Measurements from ENCODE around the gene DENND1A. TPM values are rescaled to one million over a fixed set of nuclear protein-coding genes. Genes with fewer than 3 reads are reported as not detected.

The DENND1A gene
- total and polyA plus RNA-seq, 11 donors, result 9.8 to 24.0 (median 14.7) TPM

DNA sequence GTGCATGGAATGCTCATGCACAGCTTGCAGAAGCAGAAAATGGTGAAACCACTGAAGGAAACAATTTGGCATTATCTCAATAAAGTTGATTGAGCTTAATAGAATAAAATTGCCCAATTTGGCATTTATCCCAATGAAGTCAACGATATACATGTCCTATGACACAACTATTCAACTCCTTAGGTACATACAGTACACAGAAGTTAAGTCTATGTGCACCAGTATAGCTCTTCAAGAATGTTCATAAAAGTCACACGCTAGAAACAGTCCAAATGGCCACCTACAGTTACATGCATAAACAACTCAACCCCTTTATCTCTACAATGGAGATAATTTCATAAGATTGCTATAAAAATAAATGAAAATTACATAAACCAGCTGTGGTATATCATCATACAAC, 184.5 kb downstream of the DENND1A start:
- intact Hi-C loops (cut with DNase I), result loop anchor here in 2 of 10 donors (10.0 kb wide), 2 partner anchors 119 to 179 kb away; no protein-coding TSS in a partner anchor
- TF ChIP-seq POLR2A (IDR thresholded peaks at IDR 0.05), result no peak
- TF ChIP-seq, protein P1, sequence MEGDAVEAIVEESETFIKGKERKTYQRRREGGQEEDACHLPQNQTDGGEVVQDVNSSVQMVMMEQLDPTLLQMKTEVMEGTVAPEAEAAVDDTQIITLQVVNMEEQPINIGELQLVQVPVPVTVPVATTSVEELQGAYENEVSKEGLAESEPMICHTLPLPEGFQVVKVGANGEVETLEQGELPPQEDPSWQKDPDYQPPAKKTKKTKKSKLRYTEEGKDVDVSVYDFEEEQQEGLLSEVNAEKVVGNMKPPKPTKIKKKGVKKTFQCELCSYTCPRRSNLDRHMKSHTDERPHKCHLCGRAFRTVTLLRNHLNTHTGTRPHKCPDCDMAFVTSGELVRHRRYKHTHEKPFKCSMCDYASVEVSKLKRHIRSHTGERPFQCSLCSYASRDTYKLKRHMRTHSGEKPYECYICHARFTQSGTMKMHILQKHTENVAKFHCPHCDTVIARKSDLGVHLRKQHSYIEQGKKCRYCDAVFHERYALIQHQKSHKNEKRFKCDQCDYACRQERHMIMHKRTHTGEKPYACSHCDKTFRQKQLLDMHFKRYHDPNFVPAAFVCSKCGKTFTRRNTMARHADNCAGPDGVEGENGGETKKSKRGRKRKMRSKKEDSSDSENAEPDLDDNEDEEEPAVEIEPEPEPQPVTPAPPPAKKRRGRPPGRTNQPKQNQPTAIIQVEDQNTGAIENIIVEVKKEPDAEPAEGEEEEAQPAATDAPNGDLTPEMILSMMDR (IDR thresholded peaks at IDR 0.05), result no peak

DNA sequence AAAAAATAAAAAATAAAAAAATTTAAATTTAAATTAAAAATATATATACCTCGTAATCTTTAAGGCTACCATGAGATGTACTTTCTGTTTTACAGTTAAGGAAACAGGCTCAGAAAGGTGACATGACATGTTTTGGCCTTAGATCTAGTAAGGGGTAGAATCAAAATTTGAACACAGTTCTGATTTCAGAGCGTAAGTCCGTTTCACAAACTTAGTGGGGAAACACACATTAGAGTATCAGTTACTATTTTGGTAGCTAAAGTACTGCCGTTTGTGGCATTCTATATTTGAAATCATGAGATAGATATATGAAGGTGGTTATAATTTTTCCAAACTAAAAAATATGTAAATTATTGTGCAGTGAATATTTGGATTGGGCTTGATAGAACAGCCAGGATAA, 186.2 kb downstream of the DENND1A start:
- H3K4me3 ChIP-seq, result no peak overlapping the region
- no peak for ATAC-seq
- H3K27ac ChIP-seq, result no peak overlapping the region
- H3K36me3 ChIP-seq, result no peaks in the 10 kb centered on the region
- TF ChIP-seq POLR2A (IDR thresholded peaks at IDR 0.05), result no peak
- TF ChIP-seq, protein P1 (IDR thresholded peaks at IDR 0.05), result no peak
- H3K4me1 ChIP-seq, result peaks cover 0 to 30% (median 23%) of the 10 kb centered on the region in 12 donors
- intact Hi-C loops (cut with DNase I), result loop anchor here in 3 of 10 donors (2.0 to 10.0 kb wide), 4 partner anchors 121 to 185 kb away; no protein-coding TSS in a partner anchor
- WGBS, 4 donors, result 83 to 93% (median 89%) methylated on average over 4 of the region's 4 CpGs
- DNase-seq, result no peak
- no peaks in the 10 kb centered on the region for H3K27me3 ChIP-seq
- no peaks in the 10 kb centered on the region for H3K9me3 ChIP-seq

More for the DNA sequence above, 184.5 kb downstream of the DENND1A start:
- no peak for ATAC-seq
- WGBS, 4 donors, result 66 to 94% (median 89%) methylated on average over 2 of the region's 2 CpGs
- Histone ChIP-seq H3K9me3 (no peaks in the 10 kb centered on the region), H3K27ac (no peak overlapping the region), H3K27me3 (no peaks in the 10 kb centered on the region), H3K36me3 (no peaks in the 10 kb centered on the region), H3K4me1 (peaks cover 0 to 35% (median 26%) of the 10 kb centered on the region in 12 donors), H3K4me3 (no peak overlapping the region)
- DNase-seq, result no peak

DNA sequence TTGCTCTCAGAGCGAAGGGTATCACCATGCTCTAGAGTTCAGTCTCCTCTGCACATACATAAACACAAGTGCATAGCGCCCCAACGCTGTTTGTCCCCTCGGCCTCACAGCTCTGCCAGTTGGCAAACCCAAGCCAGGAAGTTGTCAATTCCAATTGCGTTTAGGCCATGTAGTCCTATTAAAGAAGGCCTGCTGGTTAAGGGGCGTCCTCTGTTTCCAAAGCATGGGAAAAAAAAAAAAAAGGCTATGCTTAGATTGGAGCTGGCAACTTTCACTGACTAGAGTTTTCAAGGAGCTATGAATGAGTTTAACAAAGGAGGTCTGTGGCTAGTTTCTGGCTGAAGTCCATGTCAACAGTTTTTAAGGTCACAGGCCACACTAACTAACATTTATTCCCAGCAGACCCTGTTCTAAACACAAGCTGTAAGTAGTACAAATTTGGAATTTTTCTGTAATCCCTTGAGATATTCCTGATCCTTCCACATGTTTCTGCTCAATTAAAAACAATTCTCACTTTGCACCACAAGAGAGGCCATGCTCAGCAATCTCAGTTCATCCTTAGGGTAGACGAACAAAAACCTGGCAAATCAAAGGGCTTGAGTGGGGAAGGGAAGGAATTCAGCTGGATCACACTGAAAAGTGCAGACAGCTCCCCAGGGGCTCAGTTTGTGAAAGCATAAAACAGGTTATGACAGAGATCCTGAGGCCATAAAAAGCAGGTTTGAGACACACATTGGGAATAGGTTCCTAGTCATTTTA, 187.7 kb downstream of the DENND1A start:
- no peak for TF ChIP-seq POLR2A (IDR thresholded peaks at IDR 0.05)
- TF ChIP-seq, protein P1 (IDR thresholded peaks at IDR 0.05), result no peak
- H3K27ac ChIP-seq, result peak overlapping the region in 10 of 12 donors; percentile 0 to 48 (median 16)
- H3K4me1 ChIP-seq, result peaks cover 0 to 37% (median 23%) of the 10 kb centered on the region in 12 donors
- H3K36me3 ChIP-seq, result no peaks in the 10 kb centered on the region
- ATAC-seq (peak; percentile 73 to 83 (median 82)), DNase-seq (peak; percentile 25 to 65 (median 42))
- intact Hi-C loops (cut with DNase I), result loop anchor here in 3 of 10 donors (2.0 to 10.0 kb wide), 4 partner anchors 123 to 187 kb away; no protein-coding TSS in a partner anchor
- no peaks in the 10 kb centered on the region for H3K27me3 ChIP-seq
- H3K9me3 ChIP-seq, result no peaks in the 10 kb centered on the region
- 28 to 47% (median 44%) methylated on average over 7 of the region's 7 CpGs for WGBS, 4 donors
- H3K4me3 ChIP-seq, result peak overlapping the region in 1 of 12 donors; percentile 9

DNA sequence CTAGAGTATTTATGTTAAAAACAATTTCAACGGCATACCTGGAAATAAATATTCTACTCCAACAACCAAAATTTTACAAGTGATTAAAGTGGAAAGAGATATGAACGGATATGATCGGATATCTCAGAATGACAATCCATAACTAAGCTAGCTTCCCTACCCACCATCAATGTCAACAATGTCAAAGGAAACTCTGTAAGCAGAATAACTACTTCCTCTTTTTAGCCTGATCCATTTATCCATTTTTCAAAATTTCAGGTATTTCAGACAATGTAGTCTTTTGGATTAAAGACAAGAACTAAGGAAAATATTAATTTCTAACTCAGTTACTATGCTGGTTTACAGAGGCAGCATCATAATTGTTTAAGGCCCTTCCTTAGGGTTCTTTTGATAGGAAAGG, 188.7 kb downstream of the DENND1A start:
- intact Hi-C loops (cut with DNase I), result loop anchor here in 2 of 10 donors (5.0 to 10.0 kb wide), 3 partner anchors 124 to 186 kb away; no protein-coding TSS in a partner anchor
- ATAC-seq, result no peak
- no peak for TF ChIP-seq POLR2A (IDR thresholded peaks at IDR 0.05)
- TF ChIP-seq, protein P1 (IDR thresholded peaks at IDR 0.05), result no peak
- WGBS, 4 donors, result 74 to 84% (median 77%) methylated on average over 3 of the region's 3 CpGs
- DNase-seq, result no peak
- Histone ChIP-seq H3K36me3 (no peaks in the 10 kb centered on the region), H3K4me3 (no peak overlapping the region), H3K4me1 (peaks cover 0 to 37% (median 23%) of the 10 kb centered on the region in 12 donors), H3K27ac (peak overlapping the region in 4 of 12 donors; percentile 0 to 33 (median 6)), H3K27me3 (no peaks in the 10 kb centered on the region), H3K9me3 (no peaks in the 10 kb centered on the region)

All from heart left ventricle (tissue), 16 donors.